Chondrocyte (in vitro differentiated cells): ENCODE measurements around the gene CASZ1. TPM values are rescaled to one million over a fixed set of nuclear protein-coding genes. Genes with fewer than 3 reads are reported as not detected.

Source experiments
- DNase-seq: peaks from one replicate; pipeline ENCODE4 v3.0.0; 2021; ENCODE audit warnings: mixed read lengths, low spot score
- H3K27ac Mint-ChIP-seq: one replicate; pipeline ENCODE4 v1.8.0; 2021; ENCODE audit warnings: mild to moderate bottlenecking, moderate library complexity, mixed read lengths; ENCODE audit not compliant: unreplicated experiment
- H3K27me3 Mint-ChIP-seq: 2 replicates; pipeline ENCODE4 v1.8.0; 2021; ENCODE audit warnings: low read depth, mixed read lengths
- H3K36me3 Mint-ChIP-seq: 2 replicates; pipeline ENCODE4 v1.8.0; 2021; ENCODE audit warnings: low read depth, mixed read lengths
- H3K4me1 Mint-ChIP-seq: 2 replicates; pipeline ENCODE4 v1.8.0; 2021; ENCODE audit warnings: low read depth, mild to moderate bottlenecking, mixed read lengths
- H3K4me3 Mint-ChIP-seq: one replicate; pipeline ENCODE4 v1.8.0; 2021; ENCODE audit warnings: mild to moderate bottlenecking, moderate library complexity, mixed read lengths; ENCODE audit not compliant: unreplicated experiment
- H3K9me3 Mint-ChIP-seq: 2 replicates; pipeline ENCODE4 v1.8.0; 2021; ENCODE audit warnings: low read depth, mixed read lengths
- CTCF ChIP-seq: fragments of 200-600 bp; sonication (generic); IDR thresholded peaks from 2 replicates; pipeline ENCODE4 v1.5.0; 2021; ENCODE audit warnings: antibody characterized with exemption, mild to moderate bottlenecking, moderate library complexity
- total RNA-seq: library from RNA; stranded (reverse); gene quantifications from 3 replicates; pipeline ENCODE4 v1.2.1, GENCODE V29; 2021

CASZ1 gene
- total RNA-seq, 1 donor from 2014 or later: 4.1 TPM

DNA sequence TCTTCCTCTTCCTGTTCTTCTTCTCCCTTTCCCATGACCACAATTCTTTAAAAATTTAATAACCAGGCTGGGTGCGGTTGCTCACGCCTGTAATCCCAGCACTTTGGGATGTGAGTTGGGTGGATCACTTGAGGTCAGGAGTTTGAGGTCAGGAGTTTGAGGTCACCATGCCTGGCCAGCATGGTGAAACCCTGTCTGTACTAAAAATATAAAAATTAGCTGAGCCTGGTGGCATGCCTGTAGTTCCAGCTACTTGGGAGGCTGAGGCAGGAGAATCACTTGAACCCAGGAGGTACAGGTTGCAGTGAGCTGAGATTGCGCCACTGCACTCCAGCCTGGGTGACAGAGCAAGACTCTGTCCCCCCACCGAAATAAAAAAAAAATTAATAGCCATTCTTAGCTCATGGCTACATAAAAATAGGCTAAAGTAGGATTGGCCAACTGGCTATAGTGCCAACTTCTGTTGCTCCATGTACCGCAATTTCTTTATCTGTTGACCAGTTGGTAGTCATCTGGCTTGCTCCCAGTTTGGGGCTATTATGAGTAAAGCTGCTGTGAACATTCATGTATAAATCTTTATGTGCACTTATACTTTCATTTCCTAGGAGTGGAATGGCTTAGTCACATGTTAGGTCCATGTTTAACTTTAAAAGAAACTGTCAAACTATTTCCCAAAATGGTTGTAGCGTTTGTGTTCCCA lies 185.4 kb downstream of the CASZ1 start:
- Mint-ChIP-seq H3K4me1 (no peaks in the 10 kb centered on the region), H3K27ac (no peak overlapping the region), H3K9me3 (peaks cover 3% of the 10 kb centered on the region), H3K36me3 (peaks cover 3% of the 10 kb centered on the region), H3K27me3 (no peaks in the 10 kb centered on the region), H3K4me3 (no peak overlapping the region)
- TF ChIP-seq CTCF: no peak
- no peak for DNase-seq

DNA sequence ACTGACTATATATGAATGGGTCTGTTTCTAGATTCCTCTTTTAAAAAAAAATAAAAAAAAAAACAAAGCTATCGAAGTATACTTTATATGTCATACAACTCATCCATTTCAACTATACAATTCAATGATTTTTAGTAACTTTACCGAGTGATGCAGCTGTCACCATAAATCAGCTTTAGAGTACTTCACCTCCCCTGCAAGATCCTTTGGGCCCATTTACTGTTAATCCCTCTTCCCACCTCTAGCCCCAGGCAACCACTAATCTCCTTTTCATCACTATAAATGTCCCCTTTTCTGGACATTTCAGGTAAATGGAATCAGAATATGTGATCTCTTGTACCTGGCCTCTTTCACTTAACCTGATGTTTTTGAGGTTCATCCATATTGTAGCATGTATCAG lies 187.8 kb downstream of the CASZ1 start:
- no peak for TF ChIP-seq CTCF
- Mint-ChIP-seq H3K27ac (no peak overlapping the region), H3K4me1 (peaks cover 4% of the 10 kb centered on the region), H3K36me3 (no peaks in the 10 kb centered on the region), H3K27me3 (no peaks in the 10 kb centered on the region), H3K4me3 (no peak overlapping the region), H3K9me3 (peaks cover 3% of the 10 kb centered on the region)
- DNase-seq: no peak

DNA sequence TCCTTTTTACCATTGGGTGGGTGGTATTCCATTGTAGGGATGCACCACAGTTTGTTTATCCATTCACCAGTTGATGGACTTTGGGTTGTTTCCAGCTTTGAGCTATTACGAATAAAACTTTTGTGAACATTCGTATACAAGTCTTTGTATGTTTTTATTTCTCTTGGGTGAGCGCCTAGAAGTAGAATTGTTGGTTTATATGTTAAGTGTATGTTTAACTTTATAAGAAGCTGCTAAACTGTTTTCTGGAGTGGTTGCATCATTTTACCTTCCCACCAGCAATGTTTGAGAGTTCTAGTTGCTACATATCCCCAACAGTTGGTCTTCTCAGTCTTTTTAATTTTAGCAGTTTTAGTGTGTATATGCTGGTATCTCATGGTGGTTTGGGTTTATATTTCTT lies 189.2 kb downstream of the CASZ1 start:
- H3K9me3 Mint-ChIP-seq: peaks cover 3% of the 10 kb centered on the region
- H3K27ac Mint-ChIP-seq: no peak overlapping the region
- TF ChIP-seq CTCF: no peak
- no peak overlapping the region for H3K4me3 Mint-ChIP-seq
- no peak for DNase-seq
- no peaks in the 10 kb centered on the region for H3K27me3 Mint-ChIP-seq
- H3K36me3 Mint-ChIP-seq: no peaks in the 10 kb centered on the region
- H3K4me1 Mint-ChIP-seq: peaks cover 6% of the 10 kb centered on the region

DNA sequence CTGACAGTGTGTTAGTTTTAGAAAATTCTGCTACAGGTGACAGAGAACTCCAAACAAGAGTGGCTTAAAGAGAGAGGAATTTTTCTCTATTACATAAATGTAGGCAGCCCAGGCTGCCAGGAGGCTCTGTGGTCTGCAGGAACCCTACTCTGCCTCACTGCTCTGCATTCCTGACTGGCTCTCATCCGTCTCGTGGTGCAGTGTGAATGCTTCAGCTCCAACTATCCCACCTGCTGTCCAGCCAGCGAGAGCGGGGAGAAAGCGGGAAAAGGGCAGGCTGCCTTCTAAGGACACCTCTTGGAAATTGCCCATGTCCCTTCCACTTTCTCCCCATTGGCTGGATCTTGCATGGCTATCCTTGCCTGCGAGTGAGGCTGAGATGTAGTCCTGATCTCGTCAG lies 190.4 kb downstream of the CASZ1 start:
- Mint-ChIP-seq H3K4me1 (peaks cover 17% of the 10 kb centered on the region), H3K27ac (no peak overlapping the region), H3K36me3 (no peaks in the 10 kb centered on the region), H3K9me3 (no peaks in the 10 kb centered on the region), H3K4me3 (no peak overlapping the region), H3K27me3 (no peaks in the 10 kb centered on the region)
- DNase-seq: no peak
- TF ChIP-seq CTCF: no peak

DNA sequence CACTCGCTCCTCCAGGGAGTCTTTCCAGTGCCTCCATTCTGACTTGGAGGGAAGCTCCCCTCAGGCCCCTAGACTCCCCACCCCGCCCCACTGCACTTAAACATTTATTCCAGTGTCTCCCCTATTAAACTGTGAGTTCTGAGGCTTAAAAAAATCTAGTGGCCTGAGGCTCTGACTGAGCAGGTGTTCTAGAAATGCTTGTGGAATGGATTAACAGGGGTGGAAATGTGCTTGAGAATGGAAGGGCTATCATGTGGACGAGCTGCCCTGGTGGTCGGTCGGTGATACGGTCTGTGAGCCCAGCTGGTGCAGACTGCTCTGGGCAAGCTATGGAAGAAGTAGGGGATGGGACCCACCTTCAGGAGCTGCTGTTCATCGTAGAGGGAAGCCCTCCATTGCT lies 191.5 kb downstream of the CASZ1 start:
- H3K27ac Mint-ChIP-seq: no peak overlapping the region
- TF ChIP-seq CTCF: no peak
- H3K27me3 Mint-ChIP-seq: no peaks in the 10 kb centered on the region
- H3K4me1 Mint-ChIP-seq: peaks cover 17% of the 10 kb centered on the region
- no peaks in the 10 kb centered on the region for H3K9me3 Mint-ChIP-seq
- H3K36me3 Mint-ChIP-seq: no peaks in the 10 kb centered on the region
- H3K4me3 Mint-ChIP-seq: no peak overlapping the region
- no peak for DNase-seq
